Choroid plexus epithelial cell (primary cell): ENCODE results near the gene CRTC2.

ENCODE experiments used
- DNase-seq: peaks from one replicate; pipeline ENCODE4 v3.0.0-alpha.2; 2010; ENCODE audit warnings: low read depth
- H3K4me3 ChIP-seq: 2 replicates; pipeline ENCODE4 v1.5.1; 2011; ENCODE audit warnings: low read depth, mild to moderate bottlenecking, control low read depth, low read length, moderate library complexity
- CTCF ChIP-seq: conservative IDR thresholded peaks from 2 replicates; pipeline ENCODE4 v1.5.1; 2011; ENCODE audit warnings: low read depth, mild to moderate bottlenecking, control low read depth, inconsistent platforms, low read length, moderate library complexity

Gene CRTC2

GRCh38 chr1:153956997-153957715 lies 1.3 kb downstream of the CRTC2 start:
- H3K4me3 ChIP-seq = peak overlapping the region; percentile 94
- TF ChIP-seq CTCF = no peak
- no peak for DNase-seq

GRCh38 chr1:153954826-153955225 lies 3.6 kb downstream of the CRTC2 start:
- no peak overlapping the region for H3K4me3 ChIP-seq
- no peak for DNase-seq
- no peak for TF ChIP-seq CTCF

- no peak overlapping the region for H3K4me3 ChIP-seq
- DNase-seq = no peak
Measured at GRCh38 chr1:153953859-153954365, 4.5 kb downstream of the CRTC2 start.

GRCh38 chr1:153951801-153952200 lies 6.6 kb downstream of the CRTC2 start:
- no peak overlapping the region for H3K4me3 ChIP-seq
- TF ChIP-seq CTCF = no peak
- no peak for DNase-seq

More at GRCh38 chr1:153953859-153954365, 4.5 kb downstream of the CRTC2 start:
- no peak for TF ChIP-seq CTCF

GRCh38 chr1:153951183-153951582 lies 7.2 kb downstream of the CRTC2 start:
- no peak overlapping the region for H3K4me3 ChIP-seq
- TF ChIP-seq CTCF = no peak
- DNase-seq = no peak

GRCh38 chr1:153946622-153947241 lies 11.7 kb downstream of the CRTC2 start, which contains the start of gene DENND4B:
TSS of gene DENND4B (minus strand) at chr1:153946718. CDS start at chr1:153944374, 2,344 bp downstream.
- H3K4me3 ChIP-seq = peak within 1 kb of the TSS; percentile 78
- peak; percentile 78 for TF ChIP-seq CTCF
- DNase-seq = peak; percentile 81
